H54 (cell line): ENCODE measurements around the gene FAT1.

Experiments used
- DNase-seq: peaks from one replicate; pipeline ENCODE4 v3.0.0; 2011; ENCODE audit warnings: low spot score, mixed read lengths; ENCODE audit not compliant: insufficient read length
- FAIRE-seq: peaks from 3 replicates; lab custom pipeline; 2011; peaks lifted over from hg19 to GRCh38; lab: Jason Lieb, UNC
- POLR2A ChIP-seq: IDR thresholded peaks from 2 replicates; pipeline ENCODE4 v1.6.1; 2011; ENCODE audit warnings: low read depth, mild to moderate bottlenecking, low read length

Gene FAT1

DNA sequence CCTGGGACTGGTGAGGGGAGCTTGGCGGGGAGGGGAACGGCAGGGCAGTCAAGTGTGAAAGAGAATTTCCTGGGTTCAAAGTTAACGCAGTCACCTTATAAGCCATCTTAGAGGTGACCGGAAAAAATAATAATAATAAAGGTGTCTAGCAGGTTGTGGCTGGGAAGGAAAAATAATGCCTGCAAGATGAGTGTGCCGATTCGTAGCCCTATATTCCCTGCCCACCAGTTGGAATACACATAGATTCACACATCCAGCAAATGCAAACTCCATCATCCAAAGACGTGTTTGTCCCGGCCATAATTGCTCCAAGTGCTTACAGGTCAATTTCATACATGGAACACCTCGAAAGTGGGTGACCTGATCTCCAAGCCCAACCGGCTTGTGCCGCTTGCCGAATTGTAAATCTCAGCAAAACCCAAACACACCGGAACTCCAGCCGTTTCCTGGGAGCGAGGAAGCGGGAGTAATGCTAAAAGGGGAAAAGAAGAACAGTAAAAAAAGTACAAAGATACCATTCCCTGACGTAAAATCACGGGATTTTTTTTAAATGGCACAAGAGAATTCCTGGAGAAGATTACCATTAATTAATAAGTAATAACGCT lies 1.3 kb upstream of the FAT1 start:
- TF ChIP-seq POLR2A: no peak
- DNase-seq (no peak), FAIRE-seq (no peak)

DNA sequence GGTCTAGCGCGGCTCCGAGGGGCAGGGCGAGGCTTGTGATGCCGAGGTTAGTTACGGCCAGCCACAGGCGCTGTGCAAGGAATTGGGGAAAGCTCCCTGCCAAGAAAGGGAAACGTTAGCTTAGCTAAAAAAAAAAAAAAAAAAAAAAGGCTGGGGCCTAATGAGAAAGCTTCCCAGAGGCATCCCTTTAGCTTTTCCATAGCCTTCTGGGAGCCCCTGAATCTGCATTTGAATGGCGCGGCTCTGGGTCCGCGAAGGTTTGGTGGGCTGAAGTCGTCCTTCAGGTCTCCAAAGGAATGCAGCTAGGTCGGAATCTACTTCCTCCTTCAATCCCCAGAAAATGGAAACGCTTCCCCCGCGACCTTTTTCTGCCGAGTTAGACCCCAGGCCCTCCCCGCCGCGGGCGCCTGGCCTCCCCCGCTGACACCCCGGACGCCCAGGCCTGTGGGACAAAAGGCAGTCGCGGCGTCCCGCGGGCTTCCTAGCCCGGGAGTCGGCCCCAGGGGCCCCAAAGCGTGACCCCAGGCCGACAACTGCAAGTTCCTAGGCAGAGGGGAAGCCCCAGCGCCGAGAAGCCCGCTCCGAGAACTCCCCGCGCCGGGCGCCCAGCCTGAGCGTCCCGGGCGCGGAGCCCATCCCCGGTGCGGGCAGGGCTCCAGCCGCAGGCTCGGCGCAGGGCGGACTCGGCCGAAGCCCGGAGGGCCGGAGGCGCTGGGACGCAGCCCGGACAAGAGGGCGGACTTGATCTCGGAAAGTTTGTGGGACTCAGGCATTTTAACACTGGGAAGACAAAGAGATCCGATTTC lies 605 bp upstream of the FAT1 start:
- no peak for TF ChIP-seq POLR2A
- DNase-seq (peak; percentile 24), FAIRE-seq (no peak)

DNA sequence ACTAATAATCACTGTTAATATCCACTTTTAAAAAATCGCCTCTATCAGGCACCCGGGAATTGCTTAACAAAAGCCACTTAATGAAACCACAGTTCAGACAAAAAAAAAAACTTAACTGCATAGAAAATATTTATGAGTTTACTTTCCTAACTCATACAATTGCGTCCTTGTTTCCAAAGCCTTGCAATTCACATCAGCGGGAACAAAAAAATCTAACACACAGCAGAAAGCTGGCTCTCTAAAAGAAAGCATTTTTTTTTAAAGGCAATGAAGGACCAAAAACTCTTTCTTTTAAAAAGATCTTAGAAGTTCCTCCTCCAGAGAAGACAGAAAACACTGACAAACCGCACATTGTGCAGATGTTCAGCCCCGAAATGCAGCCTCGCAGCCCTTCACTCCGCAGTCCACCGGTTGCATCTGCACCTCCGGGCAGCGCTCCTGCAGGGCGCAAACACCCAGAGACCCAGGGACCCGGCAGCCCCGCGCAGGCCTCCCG lies 812 bp downstream of the FAT1 start:
- DNase-seq: no peak
- FAIRE-seq: no peak
- no peak for TF ChIP-seq POLR2A

DNA sequence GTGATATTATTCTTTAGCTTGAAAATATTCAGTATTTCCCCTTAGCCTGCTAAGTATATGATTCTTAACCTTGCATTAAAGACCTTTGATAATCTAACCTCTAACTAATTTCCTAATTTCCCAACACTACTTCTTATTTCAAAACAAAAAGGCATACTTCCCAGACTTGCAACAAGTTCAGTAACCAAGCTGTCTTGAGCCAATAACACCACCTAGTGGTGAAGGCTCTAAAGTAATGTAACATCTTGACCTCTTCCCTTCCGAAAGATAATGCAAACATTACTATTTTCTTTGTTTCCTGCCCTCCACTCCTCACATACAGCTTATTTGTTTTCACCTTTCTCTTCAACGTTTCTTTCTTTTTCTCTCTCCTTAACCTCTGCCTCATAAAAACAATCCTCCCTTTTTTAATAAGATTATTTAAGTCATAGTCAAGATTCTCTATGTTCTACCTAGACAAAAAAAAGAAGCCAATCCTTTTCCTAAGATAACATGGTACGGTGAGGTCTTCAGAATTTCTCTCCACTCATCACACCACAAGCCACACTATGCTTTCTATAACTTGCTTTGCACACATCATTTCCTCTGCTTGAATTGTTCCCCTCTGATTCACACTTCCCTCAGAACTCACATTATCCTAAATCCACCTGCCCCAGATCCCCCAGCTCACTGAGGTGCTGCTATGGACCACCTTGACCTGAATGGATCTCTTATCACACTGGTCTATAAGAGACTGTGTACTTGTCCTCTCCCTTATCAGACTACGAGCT lies 3.5 kb downstream of the FAT1 start:
- FAIRE-seq: no peak
- no peak for TF ChIP-seq POLR2A
- DNase-seq: no peak

DNA sequence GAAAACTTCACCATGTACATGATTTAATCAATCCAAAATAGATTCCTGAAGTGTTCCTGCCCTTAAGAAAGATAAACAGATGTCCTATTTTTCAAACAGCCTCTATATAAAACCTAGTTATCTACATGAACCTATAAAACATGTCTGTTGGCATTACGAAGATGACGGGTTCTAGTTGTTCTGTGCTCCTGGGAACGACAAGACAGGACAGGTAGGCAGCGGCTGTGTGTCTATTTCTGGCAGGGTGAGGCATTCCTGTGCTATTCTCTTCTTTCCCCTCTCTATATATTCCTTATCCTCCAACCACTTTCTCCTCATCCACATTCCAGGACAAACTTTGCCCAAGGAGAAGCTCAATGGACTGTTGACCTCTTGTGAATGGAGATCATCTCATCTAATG lies 6.1 kb downstream of the FAT1 start:
- no peak for FAIRE-seq
- DNase-seq: no peak
- TF ChIP-seq POLR2A: no peak

DNA sequence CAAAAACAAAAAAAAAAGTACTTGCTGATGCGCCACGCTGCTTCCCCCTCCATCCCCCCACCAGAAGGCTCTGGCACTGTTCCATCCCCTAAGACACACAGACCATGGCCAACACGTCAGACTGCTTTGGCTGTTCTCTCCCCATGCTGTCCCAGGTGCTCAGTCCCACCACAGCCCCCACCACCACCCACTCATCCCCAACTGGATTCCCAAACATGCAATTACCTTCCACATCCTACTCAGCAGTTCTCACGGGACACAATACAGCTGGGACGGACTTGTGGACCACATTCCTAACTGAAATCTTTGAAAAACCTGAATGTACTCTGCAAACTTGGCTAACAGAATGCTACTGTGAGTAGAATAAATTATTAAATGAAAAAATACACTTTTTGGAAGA lies 8.6 kb downstream of the FAT1 start:
- FAIRE-seq (no peak), DNase-seq (no peak)
- no peak for TF ChIP-seq POLR2A

DNA sequence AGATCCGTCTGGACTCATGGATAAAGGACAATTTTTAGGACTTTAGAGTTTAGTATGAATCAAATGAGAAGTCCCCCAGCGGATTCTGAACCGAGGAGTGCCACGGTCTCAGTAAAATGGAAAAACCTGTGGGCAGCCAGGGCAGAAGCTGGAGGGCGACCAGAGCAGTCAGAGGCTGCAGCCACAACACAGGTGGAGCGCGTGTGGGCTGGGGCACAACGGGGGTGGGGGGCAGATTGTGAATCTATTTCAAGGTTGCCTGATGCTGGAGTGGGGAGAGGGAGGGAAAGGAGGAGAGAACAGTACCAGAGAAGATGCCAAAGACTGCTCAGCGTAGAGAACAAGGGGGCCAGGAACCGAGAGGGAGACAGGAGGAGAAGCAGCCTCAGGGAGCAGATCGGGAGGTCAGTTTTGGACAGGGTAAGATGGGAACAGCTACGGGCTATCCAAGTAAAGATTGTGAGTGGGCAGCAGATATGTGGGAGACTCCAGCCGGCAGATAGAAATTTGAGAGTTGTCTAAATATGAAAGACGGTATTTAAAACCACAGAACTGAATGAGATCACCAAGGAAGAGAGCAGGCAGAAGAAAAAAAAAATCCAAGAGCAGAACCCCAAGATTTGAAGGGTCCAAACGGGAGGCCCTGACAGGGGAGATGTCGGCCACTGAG lies 9.5 kb downstream of the FAT1 start:
- FAIRE-seq (no peak), DNase-seq (no peak)
- no peak for TF ChIP-seq POLR2A

DNA sequence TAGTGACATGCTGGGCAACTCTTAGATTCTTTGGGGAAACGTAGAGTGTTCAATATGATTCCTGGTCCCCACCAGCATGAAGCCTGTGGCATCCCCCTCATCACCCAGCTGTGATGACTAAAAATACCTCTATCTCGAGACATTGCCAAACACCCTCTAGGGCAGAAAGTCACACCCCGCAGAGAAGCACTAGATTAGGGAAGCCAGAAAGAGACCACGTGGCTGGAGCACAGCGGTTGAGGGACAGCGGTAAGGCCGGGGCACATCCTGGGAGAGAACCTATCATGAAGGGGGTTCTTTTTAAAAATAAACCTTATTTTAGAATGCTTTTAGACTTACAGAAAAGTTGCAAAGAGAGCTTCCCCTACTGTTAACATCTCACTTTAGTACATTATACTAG lies 11.0 kb downstream of the FAT1 start:
- FAIRE-seq (no peak), DNase-seq (no peak)
- TF ChIP-seq POLR2A: no peak

DNA sequence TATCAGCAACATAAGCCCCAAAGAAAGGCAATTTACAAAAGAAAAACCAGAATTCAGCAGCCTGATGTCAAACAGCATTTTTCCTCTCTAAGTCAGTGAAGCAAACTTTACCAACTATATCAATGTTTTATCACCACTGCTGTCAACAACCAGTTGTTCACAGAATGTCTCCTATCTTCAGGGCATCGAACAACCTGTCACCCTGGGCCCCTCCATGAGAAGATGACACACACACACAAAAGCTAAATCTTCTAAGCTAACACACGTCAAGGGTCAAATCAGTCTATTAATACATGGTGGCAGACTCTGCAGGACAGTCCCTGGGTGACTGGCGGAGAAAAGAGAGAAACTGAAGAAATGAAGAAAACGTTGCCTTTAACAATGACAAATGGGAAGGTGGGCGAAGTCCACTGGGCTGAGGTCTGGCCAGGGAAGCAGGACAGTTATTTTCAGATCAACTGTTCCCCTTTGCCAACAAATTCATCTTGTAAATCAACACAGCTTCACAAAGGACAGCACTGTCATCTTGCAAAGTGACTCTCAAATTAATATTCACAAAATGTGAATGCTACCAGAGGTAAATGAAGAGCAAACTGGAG lies 13.0 kb downstream of the FAT1 start:
- TF ChIP-seq POLR2A: no peak
- DNase-seq: no peak
- FAIRE-seq: no peak

DNA sequence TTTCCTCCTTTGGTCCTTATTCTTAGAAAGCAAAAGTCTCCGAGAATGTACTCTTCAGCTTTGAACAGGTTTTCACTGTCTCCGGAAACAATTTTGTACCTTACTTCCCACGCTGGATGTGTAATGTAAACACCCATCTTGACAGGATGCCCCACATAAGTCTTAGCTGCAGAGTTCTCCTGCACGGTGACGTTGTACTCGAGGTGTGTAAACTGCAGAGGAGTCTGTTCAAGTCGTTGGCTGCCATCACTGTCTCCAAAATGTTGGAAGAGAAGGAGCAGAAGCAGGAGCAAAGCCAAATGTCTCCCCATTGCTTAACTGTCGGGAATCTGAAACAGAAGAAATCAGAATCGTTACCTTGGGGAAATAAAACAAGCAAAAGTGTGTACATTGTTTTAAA lies 14.1 kb downstream of the FAT1 start:
- DNase-seq: no peak
- no peak for FAIRE-seq
- no peak for TF ChIP-seq POLR2A

DNA sequence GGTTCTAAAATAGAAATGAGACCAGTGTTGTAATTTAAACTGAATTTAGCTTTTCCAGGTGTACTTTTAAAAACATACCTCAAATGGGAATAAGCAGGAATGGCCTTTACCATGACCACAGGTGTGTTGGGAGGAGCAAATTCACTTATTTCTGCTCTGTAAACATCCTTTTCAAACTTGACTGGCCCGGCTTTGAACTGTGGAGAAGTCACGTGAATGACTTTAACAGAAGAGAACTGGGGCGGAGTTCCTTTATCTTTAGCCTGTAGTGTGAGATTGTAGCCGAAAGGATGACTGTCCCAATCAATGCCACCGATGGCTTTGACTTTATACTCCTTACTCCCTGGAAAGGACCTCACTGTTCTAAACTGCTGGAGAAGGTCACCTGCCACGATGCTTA lies 15.1 kb downstream of the FAT1 start:
- DNase-seq (no peak), FAIRE-seq (no peak)
- TF ChIP-seq POLR2A: no peak

DNA sequence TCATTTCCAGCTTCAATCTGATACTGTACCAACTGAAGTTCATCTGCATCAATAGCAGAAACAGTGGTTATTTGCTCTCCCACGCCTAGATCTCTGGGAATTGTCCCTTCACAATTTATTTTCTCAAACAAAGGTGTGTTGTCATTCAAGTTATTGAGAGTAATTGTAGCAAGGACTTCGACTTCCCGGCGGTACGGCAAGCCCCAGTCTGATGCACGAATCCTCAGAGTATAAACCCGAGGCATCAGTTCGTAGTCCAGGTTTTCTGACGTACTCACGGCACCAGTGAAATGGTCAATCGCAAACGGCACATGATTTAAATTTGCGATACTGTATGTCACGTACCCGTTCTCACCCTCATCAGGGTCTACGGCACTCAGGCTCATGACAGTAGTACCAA lies 15.7 kb downstream of the FAT1 start:
- TF ChIP-seq POLR2A: no peak
- no peak for FAIRE-seq

DNA sequence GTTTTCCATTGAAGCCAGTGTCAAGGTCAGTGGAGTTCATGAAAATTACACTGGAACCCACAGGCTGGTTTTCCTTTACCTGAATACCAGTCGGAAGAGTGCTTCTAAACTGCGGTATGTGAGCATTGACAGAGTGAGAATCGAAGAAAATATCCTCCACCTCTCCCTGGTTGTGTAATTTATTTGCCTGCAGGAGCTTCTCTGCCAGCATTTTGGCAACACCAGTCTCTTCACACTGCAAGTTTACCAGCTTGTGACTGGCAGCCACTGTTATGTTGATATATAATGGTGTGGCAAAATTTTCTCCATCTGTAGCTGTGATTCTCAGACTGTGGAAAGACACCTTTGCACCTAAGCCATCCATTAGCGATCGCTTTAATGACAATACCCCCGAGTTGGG lies 16.1 kb downstream of the FAT1 start:
- FAIRE-seq: no peak

More for the DNA sequence above, 15.7 kb downstream of the FAT1 start:
- DNase-seq: no peak

More for the DNA sequence above, 16.1 kb downstream of the FAT1 start:
- no peak for TF ChIP-seq POLR2A
- DNase-seq: no peak
